Heart right ventricle (tissue), 16 donors: ENCODE results near the gene NUAK1. TPM values are rescaled to one million over a fixed set of nuclear protein-coding genes. Genes with fewer than 3 reads are reported as not detected.
A peak's percentile ranks its signal among the peaks of the same experiment; 100 is the strongest.

Source experiments
- ATAC-seq, 8 donors: fragments of 200-7000 bp; cut with Tn5 transposase; one replicate each; pipeline ENCODE4 v1.9.1; 2020; ENCODE audit warnings: mild to moderate bottlenecking in 8 of 8, moderate library complexity in 8 of 8, moderate number of reproducible peaks in 1 of 8
- DNase-seq, 2 donors: peaks; one replicate each; pipeline ENCODE4 v3.0.0-alpha.2; 2020
- H3K27ac ChIP-seq, 10 donors: fragments of 200-600 bp; sonication (generic) in 2 of 10; one replicate each; pipeline versions ENCODE4 v1.5.0 to v1.8.0; 2020 to 2022; ENCODE audit warnings: mild to moderate bottlenecking in 3 of 10
- H3K27me3 ChIP-seq, 7 donors: fragments of 200-600 bp; one replicate each; pipeline ENCODE4 v1.8.0; 2021 to 2022; ENCODE audit warnings: mild to moderate bottlenecking in 2 of 7
- H3K36me3 ChIP-seq, 9 donors: fragments of 200-600 bp; sonication (generic) in 1 of 9; one replicate each; pipeline versions ENCODE4 v1.5.0 to v1.8.0; 2020 to 2022; ENCODE audit warnings: mild to moderate bottlenecking in 2 of 9
- H3K4me1 ChIP-seq, 9 donors: fragments of 200-600 bp; sonication (generic) in 1 of 9; one replicate each; pipeline versions ENCODE4 v1.5.0 to v1.8.0; 2020 to 2022; ENCODE audit warnings: mild to moderate bottlenecking in 4 of 9
- H3K4me3 ChIP-seq, 10 donors: fragments of 200-600 bp; sonication (generic) in 2 of 10; one replicate each; pipeline versions ENCODE4 v1.5.0 to v1.8.0; 2020 to 2022; ENCODE audit warnings: mild to moderate bottlenecking in 7 of 10, moderate library complexity in 2 of 10
- H3K9me3 ChIP-seq, 11 donors: fragments of 200-600 bp in 10 of 11; sonication (generic) in 2 of 11; one replicate each; pipeline versions ENCODE4 v1.5.0 to v1.8.0; 2013 to 2022; ENCODE audit warnings: mild to moderate bottlenecking in 2 of 11, control low read depth in 1 of 11, moderate library complexity in 1 of 11
- CTCF ChIP-seq, 9 donors: fragments of 200-600 bp; sonication (generic) in 2 of 9; IDR thresholded peaks; one replicate each; pipeline versions ENCODE4 v1.5.0 to v1.8.0; 2021 to 2022; ENCODE audit warnings: antibody characterized with exemption in 9 of 9, mild to moderate bottlenecking in 5 of 9, moderate library complexity in 1 of 9
- WGBS, 2 donors: extraction: QIAGEN DNeasy Blood & Tissue Kit; methylation state at CpG; one replicate each; pipeline ENCODE4 v1.1.7; 2013; ENCODE audit warnings: inconsistent platforms in 1 of 2; 5-methylcytosine and 5-hydroxymethylcytosine counted together
- intact Hi-C, 10 donors: fragments of 100-400 bp; cut with DNase I; formaldehyde crosslinking; loops; one replicate each; pipeline versions ENCODE4 v1.11.1 to v1.14.2; 2022
- polyA plus RNA-seq, 2 donors: library from polyadenylated mRNA; stranded (reverse); fragments of 200-250 nt; gene quantifications; one replicate each; pipeline ENCODE4 v1.2.3, GENCODE V29; 2013
- total RNA-seq, 10 donors: library from RNA; stranded (reverse); fragmentation: NEBNext Ultra II Directional in 3 of 10; extraction: Animal tissue kit (Norgen Biotek cat#: 25700) in 3 of 10; gene quantifications; one replicate each; pipeline versions ENCODE4 v1.2.1 to v1.2.4, GENCODE V29; 2021 to 2023
- donor health status: Arrhythmogenic right ventricular cardiomyopathy.
- donor health status: ischemic (EF 13 %, LVEDD 7.1; RV severe dilation, severe dysfunction).
- donor health status: healthy with polysubstance abuse.
- donor health status: DM: no; HTN: yes; CAD: no.
- donor health status: DM: no; HTN: no; CAD: no.
- donor health status: ischemic (EF 25% LVEDD 6.9; RV normal size, moderate dysfunction).
- donor health status: ischemic (EF 25% LVEDD 5.7; RV mildly dilated, moderate dysfunction).
- donor health status: healthy.
- donor health status: DM: yes; HTN: yes; CAD: no.
- donor health status: Ischemic cardiomyopathy.
- donor health status: ischemic (EF 35%, LVEDD 5.7; RV mildly dilated, moderate dysfunction).
- donor health status: nonischemic (EF 11% LVEDD 7.7; RV severe dilation, severe dysfunction).
- donor health status: DM: yes; HTN: yes; CAD: no.
- donor health status: PGD.
- donor health status: ischemic (EF 29% LVEDD 5.4; RV normal size, mild dysfunction).
- donor health status: nonischemic (EF 23%, LVEDD 6.1; RV moderate dilation, normal function).

The NUAK1 gene
- total and polyA plus RNA-seq, 12 donors: 9.8 to 59.0 (median 44.8) TPM

- H3K4me1 ChIP-seq: peaks cover 25 to 100% (median 97%) of the 10 kb centered on the region in 9 donors
- ATAC-seq: peak; percentile 42 to 73 (median 62)
- H3K4me3 ChIP-seq: no peak overlapping the region
These were observed 30.4 kb downstream of the NUAK1 start for GRCh38 chr12:106108185-106108835.

GRCh38 chr12:106107566-106107965 is 31.2 kb downstream of the NUAK1 start:
- H3K36me3 ChIP-seq: peaks cover 0 to 29% (median 0%) of the 10 kb centered on the region in 9 donors
- ATAC-seq (peak in 2 of 8 donors; percentile 13 to 21), DNase-seq (no peak)
- no peak overlapping the region for H3K4me3 ChIP-seq
- H3K4me1 ChIP-seq: peaks cover 20 to 100% (median 96%) of the 10 kb centered on the region in 9 donors
- intact Hi-C loops: no loop called here
- H3K9me3 ChIP-seq: no peaks in the 10 kb centered on the region
- peak overlapping the region; percentile 50 to 100 (median 81) for H3K27ac ChIP-seq
- TF ChIP-seq CTCF (IDR thresholded peaks at IDR 0.05): no peak
- 29 to 44% methylated on average over 2 of the region's 2 CpGs for WGBS, 2 donors
- H3K27me3 ChIP-seq: no peaks in the 10 kb centered on the region

More at GRCh38 chr12:106108185-106108835, 30.4 kb downstream of the NUAK1 start:
- intact Hi-C loops: no loop called here
- peaks cover 0 to 26% (median 0%) of the 10 kb centered on the region in 9 donors for H3K36me3 ChIP-seq
- TF ChIP-seq CTCF (IDR thresholded peaks at IDR 0.05): peak in 4 of 9 donors; percentile 16 to 48 (median 39)
- no peaks in the 10 kb centered on the region for H3K9me3 ChIP-seq
- 29 to 31% methylated on average over 4 of the region's 4 CpGs for WGBS, 2 donors
- H3K27ac ChIP-seq: peak overlapping the region; percentile 41 to 100 (median 81)
- no peaks in the 10 kb centered on the region for H3K27me3 ChIP-seq
- peak in 1 of 2 donors; percentile 51 for DNase-seq

GRCh38 chr12:106106892-106107291 is 31.9 kb downstream of the NUAK1 start:
- DNase-seq: no peak
- Histone ChIP-seq H3K36me3 (peaks cover 0 to 34% (median 0%) of the 10 kb centered on the region in 9 donors), H3K27me3 (no peaks in the 10 kb centered on the region), H3K27ac (peak overlapping the region; percentile 50 to 100 (median 81)), H3K4me3 (no peak overlapping the region), H3K9me3 (no peaks in the 10 kb centered on the region), H3K4me1 (peaks cover 25 to 100% (median 94%) of the 10 kb centered on the region in 9 donors)
- WGBS, 2 donors: 36 to 37% methylated on average over 6 of the region's 6 CpGs
- ATAC-seq: peak in 7 of 8 donors; percentile 18 to 47 (median 37)
- no peak for TF ChIP-seq CTCF (IDR thresholded peaks at IDR 0.05)
- intact Hi-C loops: no loop called here

- peaks cover 0 to 42% (median 0%) of the 10 kb centered on the region in 9 donors for H3K36me3 ChIP-seq
- peak overlapping the region; percentile 56 to 100 (median 81) for H3K27ac ChIP-seq
- DNase-seq (peak in 1 of 2 donors; percentile 56), ATAC-seq (peak; percentile 31 to 69 (median 58))
- H3K9me3 ChIP-seq: no peaks in the 10 kb centered on the region
- no peak for TF ChIP-seq CTCF (IDR thresholded peaks at IDR 0.05)
- no peak overlapping the region for H3K4me3 ChIP-seq
- peaks cover 28 to 100% (median 92%) of the 10 kb centered on the region in 9 donors for H3K4me1 ChIP-seq
- H3K27me3 ChIP-seq: no peaks in the 10 kb centered on the region
- intact Hi-C loops: no loop called here
- 34 to 40% methylated on average over 4 of the region's 4 CpGs for WGBS, 2 donors
These were observed 32.6 kb downstream of the NUAK1 start for GRCh38 chr12:106106061-106106566.
